Caco-2 (cell line): ENCODE results near the gene TAL1. TPM values are rescaled to one million over a fixed set of nuclear protein-coding genes. Genes with fewer than 3 reads are reported as not detected.

Experiments used
- BruUV-seq: library from RNA; stranded (reverse); fragments of 400-500 nt; replicated peaks from 2 replicates; lab custom pipeline; 2021; lab: Mats Ljungman, UMichigan
- CTCF ChIA-PET: fragments of 300-600 bp; sonication (Branson Sonifier 250); formaldehyde crosslinking; loops from one replicate; lab custom pipeline; 2022; ENCODE audit warnings: antibody characterized with exemption; lab: Charles Lee
- POLR2A ChIA-PET: fragments of 300-600 bp; sonication (Branson Sonifier 250); formaldehyde crosslinking; loops from one replicate; lab custom pipeline; 2022; ENCODE audit warnings: antibody characterized with exemption; lab: Charles Lee
- DNase-seq, 2 experiments: peaks; one replicate each; pipeline versions ENCODE4 v3.0.0 to v3.0.0-alpha.2; 2020 to 2022
- H3K27me3 ChIP-seq: replicated peaks from 2 replicates; pipeline ENCODE4 v1.6.0; 2011; ENCODE audit warnings: low read length; ENCODE audit not compliant: control insufficient read depth, insufficient read depth
- H3K36me3 ChIP-seq: 2 replicates; pipeline ENCODE4 v1.5.1; 2011; ENCODE audit warnings: low read length; ENCODE audit not compliant: control insufficient read depth, insufficient read depth
- H3K4me1 ChIP-seq: fragments of 250-450 bp; sonication (Bioruptor Pico); 2 replicates; pipeline ENCODE4 v1.5.1; 2020; ENCODE audit warnings: mild to moderate bottlenecking
- H3K4me3 ChIP-seq: 2 replicates; pipeline ENCODE4 v1.5.1; 2011; ENCODE audit warnings: low read depth, mild to moderate bottlenecking, control low read depth, low read length
- H3K9me3 ChIP-seq: fragments of 250-450 bp; sonication (Bioruptor Pico); 2 replicates; pipeline ENCODE4 v1.5.1; 2020; ENCODE audit warnings: mild to moderate bottlenecking, moderate library complexity
- H3K27ac Mint-ChIP-seq: one replicate; pipeline ENCODE4 v1.8.0; 2022; ENCODE audit warnings: mixed read lengths; ENCODE audit not compliant: unreplicated experiment
- H3K27me3 Mint-ChIP-seq: one replicate; pipeline ENCODE4 v1.8.0; 2022; ENCODE audit warnings: mixed read lengths; ENCODE audit not compliant: insufficient read depth, unreplicated experiment
- H3K36me3 Mint-ChIP-seq: one replicate; pipeline ENCODE4 v1.8.0; 2022; ENCODE audit warnings: mild to moderate bottlenecking, mixed read lengths; ENCODE audit not compliant: insufficient read depth, unreplicated experiment
- H3K4me1 Mint-ChIP-seq: one replicate; pipeline ENCODE4 v1.8.0; 2022; ENCODE audit warnings: low read depth, mixed read lengths; ENCODE audit not compliant: unreplicated experiment
- H3K4me3 Mint-ChIP-seq: one replicate; pipeline ENCODE4 v1.8.0; 2022; ENCODE audit warnings: mild to moderate bottlenecking, moderate library complexity, mixed read lengths; ENCODE audit not compliant: unreplicated experiment
- H3K9me3 Mint-ChIP-seq: one replicate; pipeline ENCODE4 v1.8.0; 2022; ENCODE audit warnings: mixed read lengths; ENCODE audit not compliant: unreplicated experiment
- CTCF ChIP-seq, 2 experiments: fragments of 200-600 bp in 1 of 2; IDR thresholded peaks; 1 replicate in 1 of 2; 2 replicates in 1 of 2; pipeline versions ENCODE4 v1.5.1 to v1.8.0; 2011 to 2022; ENCODE audit warnings: antibody characterized with exemption in 1 of 2, control low read depth in 1 of 2, inconsistent platforms in 1 of 2, low read depth in 1 of 2, low read length in 1 of 2, mild to moderate bottlenecking in 1 of 2, moderate library complexity in 1 of 2; ENCODE audit not compliant: insufficient read depth in 1 of 2, severe bottlenecking in 1 of 2, unreplicated experiment in 1 of 2
- intact Hi-C: fragments of 100-400 bp; cut with micrococcal nuclease; formaldehyde crosslinking; loops from one replicate; pipeline ENCODE4 v1.10.0; 2022; ENCODE audit not compliant: unreplicated experiment
- total RNA-seq: library from RNA; stranded (reverse); gene quantifications from 2 replicates; pipeline ENCODE4 v1.2.3, GENCODE V29; 2022

The TAL1 gene
- total RNA-seq, 1 experiment from 2014 or later: 15.2 TPM

GRCh38 chr1:47219001-47219400, 13.0 kb downstream of the TAL1 start:
- Mint-ChIP-seq H3K4me3 (no peak overlapping the region), H3K27me3 (no peaks in the 10 kb centered on the region), H3K9me3 (no peaks in the 10 kb centered on the region), H3K4me1 (peaks cover 14% of the 10 kb centered on the region), H3K36me3 (no peaks in the 10 kb centered on the region), H3K27ac (no peak overlapping the region)
- Histone ChIP-seq H3K36me3 (no peaks in the 10 kb centered on the region), H3K4me3 (no peak overlapping the region), H3K27me3 (no peaks in the 10 kb centered on the region), H3K9me3 (no peaks in the 10 kb centered on the region), H3K4me1 (peaks cover 16% of the 10 kb centered on the region)
- intact Hi-C loops: no loop called here
- BruUV-seq: no TSS peak
- POLR2A ChIA-PET: no interaction called here
- CTCF ChIA-PET: no interaction called here
- DNase-seq: peak in 1 of 2 experiments; percentile 4
- no peak for TF ChIP-seq CTCF (IDR thresholded peaks at IDR 0.05; ENCODE audit: insufficient read depth in 1 of 2, low read depth in 1 of 2, low read length in 1 of 2, severe bottlenecking in 1 of 2, unreplicated experiment in 1 of 2)

GRCh38 chr1:47216278-47217059, 15.6 kb downstream of the TAL1 start:
- no peaks in the 10 kb centered on the region for H3K9me3 Mint-ChIP-seq
- no peaks in the 10 kb centered on the region for H3K27me3 Mint-ChIP-seq
- ChIA-PET CTCF (interaction anchor here (1.4 kb wide), 1 partner anchor 37 kb away, joined by 3 read pairs; no protein-coding TSS in a partner anchor), POLR2A (no interaction called here)
- peak overlapping the region; percentile 53 for H3K4me3 Mint-ChIP-seq
- H3K27me3 ChIP-seq: no peaks in the 10 kb centered on the region
- intact Hi-C loops: loop anchor here (1.0 kb wide), 1 partner anchor 23 kb away; no protein-coding TSS in a partner anchor
- DNase-seq: peak; percentile 63 to 76
- H3K4me1 ChIP-seq: peaks cover 16% of the 10 kb centered on the region
- no peaks in the 10 kb centered on the region for H3K9me3 ChIP-seq
- BruUV-seq: TSS peak; percentile 10
- no peaks in the 10 kb centered on the region for H3K36me3 ChIP-seq
- H3K27ac Mint-ChIP-seq: peak overlapping the region; percentile 88
- no peaks in the 10 kb centered on the region for H3K36me3 Mint-ChIP-seq
- TF ChIP-seq CTCF (IDR thresholded peaks at IDR 0.05; ENCODE audit: insufficient read depth in 1 of 2, low read depth in 1 of 2, low read length in 1 of 2, severe bottlenecking in 1 of 2, unreplicated experiment in 1 of 2): no peak
- H3K4me3 ChIP-seq: no peak overlapping the region
- H3K4me1 Mint-ChIP-seq: peaks cover 14% of the 10 kb centered on the region

GRCh38 chr1:47215713-47216112, 16.3 kb downstream of the TAL1 start:
- Histone ChIP-seq H3K27me3 (no peaks in the 10 kb centered on the region), H3K4me3 (no peak overlapping the region), H3K36me3 (no peaks in the 10 kb centered on the region), H3K9me3 (no peaks in the 10 kb centered on the region), H3K4me1 (peaks cover 16% of the 10 kb centered on the region)
- no peaks in the 10 kb centered on the region for H3K9me3 Mint-ChIP-seq
- POLR2A ChIA-PET: no interaction called here
- peak overlapping the region; percentile 88 for H3K27ac Mint-ChIP-seq
- H3K4me3 Mint-ChIP-seq: no peak overlapping the region
- BruUV-seq: no TSS peak
- no peak for TF ChIP-seq CTCF (IDR thresholded peaks at IDR 0.05; ENCODE audit: insufficient read depth in 1 of 2, low read depth in 1 of 2, low read length in 1 of 2, severe bottlenecking in 1 of 2, unreplicated experiment in 1 of 2)
- no peak for DNase-seq
- CTCF ChIA-PET: interaction anchor here (1.4 kb wide), 1 partner anchor 37 kb away, joined by 3 read pairs; no protein-coding TSS in a partner anchor
- intact Hi-C loops: loop anchor here (1.0 kb wide), 1 partner anchor 22 kb away; no protein-coding TSS in a partner anchor
- peaks cover 16% of the 10 kb centered on the region for H3K4me1 Mint-ChIP-seq
- no peaks in the 10 kb centered on the region for H3K27me3 Mint-ChIP-seq
- peaks cover 4% of the 10 kb centered on the region for H3K36me3 Mint-ChIP-seq
